ENCODE measurements around the gene TOMM22. TPM values are rescaled to one million over a fixed set of nuclear protein-coding genes. Genes with fewer than 3 reads are reported as not detected.

TOMM22 gene
- total RNA-seq, 2 donors from 2014 or later: 16.1 to 35.8 TPM

DNA sequence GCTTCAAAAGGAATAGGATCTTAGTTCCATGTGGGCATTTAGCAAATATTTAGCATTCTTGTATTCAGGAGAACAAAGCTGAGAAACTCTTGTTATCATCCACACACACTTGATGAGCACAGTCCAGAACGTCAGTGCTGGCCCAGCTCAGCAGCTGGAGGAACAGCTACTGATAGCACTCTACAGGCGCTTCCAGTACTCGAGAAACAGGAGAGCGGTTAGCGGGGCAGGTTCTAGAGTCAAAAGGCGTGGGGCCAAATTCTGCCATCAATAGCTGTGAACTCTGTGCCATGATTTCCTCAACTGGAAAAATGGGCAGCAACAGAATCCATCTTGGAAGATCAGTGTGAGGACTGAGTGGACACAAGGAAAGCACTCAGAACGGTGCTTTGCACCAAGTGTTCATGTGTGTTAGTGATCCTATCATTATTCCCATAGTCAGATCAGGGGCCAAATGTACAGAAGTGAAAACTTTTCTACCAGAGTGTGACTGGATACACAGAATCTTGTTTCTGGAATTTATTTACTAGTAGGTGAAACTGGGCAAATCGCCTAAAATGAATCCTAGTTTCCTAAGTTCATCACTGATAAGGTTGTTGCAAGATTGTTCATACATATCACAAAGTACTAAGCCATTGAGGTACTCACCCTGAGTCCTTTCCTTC is 15.8 kb downstream of the TOMM22 start:
- TF ChIP-seq, protein P1, sequence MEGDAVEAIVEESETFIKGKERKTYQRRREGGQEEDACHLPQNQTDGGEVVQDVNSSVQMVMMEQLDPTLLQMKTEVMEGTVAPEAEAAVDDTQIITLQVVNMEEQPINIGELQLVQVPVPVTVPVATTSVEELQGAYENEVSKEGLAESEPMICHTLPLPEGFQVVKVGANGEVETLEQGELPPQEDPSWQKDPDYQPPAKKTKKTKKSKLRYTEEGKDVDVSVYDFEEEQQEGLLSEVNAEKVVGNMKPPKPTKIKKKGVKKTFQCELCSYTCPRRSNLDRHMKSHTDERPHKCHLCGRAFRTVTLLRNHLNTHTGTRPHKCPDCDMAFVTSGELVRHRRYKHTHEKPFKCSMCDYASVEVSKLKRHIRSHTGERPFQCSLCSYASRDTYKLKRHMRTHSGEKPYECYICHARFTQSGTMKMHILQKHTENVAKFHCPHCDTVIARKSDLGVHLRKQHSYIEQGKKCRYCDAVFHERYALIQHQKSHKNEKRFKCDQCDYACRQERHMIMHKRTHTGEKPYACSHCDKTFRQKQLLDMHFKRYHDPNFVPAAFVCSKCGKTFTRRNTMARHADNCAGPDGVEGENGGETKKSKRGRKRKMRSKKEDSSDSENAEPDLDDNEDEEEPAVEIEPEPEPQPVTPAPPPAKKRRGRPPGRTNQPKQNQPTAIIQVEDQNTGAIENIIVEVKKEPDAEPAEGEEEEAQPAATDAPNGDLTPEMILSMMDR (IDR thresholded peaks at IDR 0.05): no peak
- H3K4me3 ChIP-seq: peak overlapping the region; percentile 91
- H3K9me3 ChIP-seq: no peaks in the 10 kb centered on the region
- H3K27me3 ChIP-seq (replicated peaks; ENCODE audit: insufficient read depth): no peaks in the 10 kb centered on the region
- DNase-seq (ENCODE audit: low spot score) (no peak), ATAC-seq (ENCODE audit: insufficient number of reproducible peaks, low FRiP score, low read depth) (no peak)
- H3K4me1 ChIP-seq (ENCODE audit: control insufficient read depth in 1 of 2, low read depth in 2 of 2): peaks cover 33 to 62% of the 10 kb centered on the region in 2 donors
- peaks cover 4% of the 10 kb centered on the region for H3K36me3 ChIP-seq
- peak overlapping the region; percentile 53 to 96 for H3K27ac ChIP-seq

- H3K4me3 ChIP-seq: peak overlapping the region; percentile 91
- H3K4me1 ChIP-seq (ENCODE audit: control insufficient read depth in 1 of 2, low read depth in 2 of 2): peaks cover 33 to 62% of the 10 kb centered on the region in 2 donors
- ATAC-seq (ENCODE audit: insufficient number of reproducible peaks, low FRiP score, low read depth) (no peak), DNase-seq (ENCODE audit: low spot score) (no peak)
- TF ChIP-seq, protein P1 (IDR thresholded peaks at IDR 0.05): no peak
- H3K36me3 ChIP-seq: peaks cover 4% of the 10 kb centered on the region
- H3K27ac ChIP-seq: peak overlapping the region in 1 of 2 donors; percentile 96
- no peaks in the 10 kb centered on the region for H3K27me3 ChIP-seq (replicated peaks; ENCODE audit: insufficient read depth)
- H3K9me3 ChIP-seq: no peaks in the 10 kb centered on the region
These were observed 16.8 kb downstream of the TOMM22 start for GRCh38 chr22:38698407-38699094.

GRCh38 chr22:38699143-38699542 is 17.4 kb downstream of the TOMM22 start:
- H3K4me3 ChIP-seq: peak overlapping the region; percentile 91
- peak overlapping the region; percentile 96 for H3K27ac ChIP-seq
- peaks cover 2% of the 10 kb centered on the region for H3K36me3 ChIP-seq
- H3K4me1 ChIP-seq (ENCODE audit: control insufficient read depth in 1 of 2, low read depth in 2 of 2): peaks cover 33 to 60% of the 10 kb centered on the region in 2 donors
- TF ChIP-seq, protein P1 (IDR thresholded peaks at IDR 0.05): no peak
- no peaks in the 10 kb centered on the region for H3K27me3 ChIP-seq (replicated peaks; ENCODE audit: insufficient read depth)
- ATAC-seq (ENCODE audit: insufficient number of reproducible peaks, low FRiP score, low read depth) (no peak), DNase-seq (ENCODE audit: low spot score) (no peak)
- H3K9me3 ChIP-seq: no peaks in the 10 kb centered on the region

DNA sequence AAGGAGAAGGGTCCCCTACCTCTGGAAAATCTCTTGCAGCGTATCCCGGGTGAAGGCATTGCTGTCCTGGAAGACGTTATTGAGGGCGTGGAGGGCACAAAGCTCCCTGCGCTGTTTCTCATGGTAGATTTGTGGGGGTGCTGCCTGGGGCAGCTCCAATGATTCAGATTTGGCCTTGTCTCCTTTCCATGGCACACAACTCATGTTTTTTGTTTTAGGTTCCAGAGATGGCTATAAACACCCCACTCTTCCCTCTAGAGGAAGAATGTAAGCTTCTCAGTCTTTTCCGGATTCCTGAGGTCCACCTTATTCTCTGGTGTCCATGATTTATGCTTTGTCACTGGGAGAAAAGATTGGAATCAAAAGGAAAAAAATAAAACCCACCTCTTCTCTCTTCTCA is 18.0 kb downstream of the TOMM22 start:
- Histone ChIP-seq H3K27me3 (replicated peaks; ENCODE audit: insufficient read depth) (no peaks in the 10 kb centered on the region), H3K36me3 (no peaks in the 10 kb centered on the region), H3K9me3 (no peaks in the 10 kb centered on the region), H3K27ac (peak overlapping the region; percentile 96), H3K4me3 (peak overlapping the region; percentile 91), H3K4me1 (ENCODE audit: control insufficient read depth in 1 of 2, low read depth in 2 of 2) (peaks cover 33 to 61% of the 10 kb centered on the region in 2 donors)
- ATAC-seq (ENCODE audit: insufficient number of reproducible peaks, low FRiP score, low read depth) (no peak), DNase-seq (ENCODE audit: low spot score) (no peak)
- TF ChIP-seq, protein P1 (IDR thresholded peaks at IDR 0.05): no peak

GRCh38 chr22:38700270-38700788 is 18.6 kb downstream of the TOMM22 start:
- Histone ChIP-seq H3K36me3 (no peaks in the 10 kb centered on the region), H3K9me3 (no peaks in the 10 kb centered on the region), H3K27me3 (replicated peaks; ENCODE audit: insufficient read depth) (no peaks in the 10 kb centered on the region), H3K4me1 (ENCODE audit: control insufficient read depth in 1 of 2, low read depth in 2 of 2) (peaks cover 31 to 59% of the 10 kb centered on the region in 2 donors), H3K27ac (peak overlapping the region; percentile 96), H3K4me3 (peak overlapping the region; percentile 91)
- TF ChIP-seq, protein P1 (IDR thresholded peaks at IDR 0.05): no peak
- ATAC-seq (ENCODE audit: insufficient number of reproducible peaks, low FRiP score, low read depth): peak; percentile 24
- no peak for DNase-seq (ENCODE audit: low spot score)

Measured in thoracic aorta (tissue), 2 donors.